Astrocyte of the spinal cord (primary cell): ENCODE measurements around the gene NUP160.

Experiments used
- DNase-seq: peaks from one replicate; pipeline ENCODE4 v3.0.0; 2011; ENCODE audit warnings: low read depth, low spot score
- H3K4me3 ChIP-seq: 2 replicates; pipeline ENCODE4 v1.5.1; 2011; ENCODE audit warnings: low read depth, mild to moderate bottlenecking, low read length, moderate library complexity
- CTCF ChIP-seq: IDR thresholded peaks from 2 replicates; pipeline ENCODE4 v1.5.1; 2012; ENCODE audit warnings: low read depth, mild to moderate bottlenecking, low read length, inconsistent platforms
- in situ Hi-C: cut with HindIII; loops from 2 replicates; pipeline ENCODE4 v1.10.0; 2017; ENCODE audit warnings: low sequenced_read_pairs

Gene NUP160

GRCh38 chr11:47861728-47862127, 13.6 kb upstream of the NUP160 start:
- in situ Hi-C loops = no loop called here

GRCh38 chr11:47860536-47860935, 12.4 kb upstream of the NUP160 start:
- in situ Hi-C loops = no loop called here
- no peak overlapping the region for H3K4me3 ChIP-seq
- no peak for TF ChIP-seq CTCF
- DNase-seq = no peak

More at GRCh38 chr11:47861728-47862127, 13.6 kb upstream of the NUP160 start:
- no peak overlapping the region for H3K4me3 ChIP-seq
- DNase-seq = peak; percentile 56
- TF ChIP-seq CTCF = no peak

GRCh38 chr11:47857892-47858543, 9.9 kb upstream of the NUP160 start:
- no peak for TF ChIP-seq CTCF
- no peak overlapping the region for H3K4me3 ChIP-seq

GRCh38 chr11:47857485-47857884, 9.3 kb upstream of the NUP160 start:
- in situ Hi-C loops = no loop called here
- DNase-seq = no peak
- H3K4me3 ChIP-seq = no peak overlapping the region
- TF ChIP-seq CTCF = no peak

More at GRCh38 chr11:47857892-47858543, 9.9 kb upstream of the NUP160 start:
- DNase-seq = peak; percentile 42
- in situ Hi-C loops = no loop called here

GRCh38 chr11:47856186-47856585, 8.0 kb upstream of the NUP160 start:
- in situ Hi-C loops = no loop called here
- DNase-seq = no peak
- TF ChIP-seq CTCF = no peak
- H3K4me3 ChIP-seq = no peak overlapping the region

GRCh38 chr11:47854667-47855066, 6.5 kb upstream of the NUP160 start:
- no peak for TF ChIP-seq CTCF
- no peak for DNase-seq
- in situ Hi-C loops = no loop called here
- H3K4me3 ChIP-seq = no peak overlapping the region

GRCh38 chr11:47852053-47852452, 3.9 kb upstream of the NUP160 start:
- no peak overlapping the region for H3K4me3 ChIP-seq
- in situ Hi-C loops = no loop called here
- DNase-seq = no peak
- TF ChIP-seq CTCF = no peak
